B cell (primary cell): ENCODE data around the gene SIGLEC7. TPM values are rescaled to one million over a fixed set of nuclear protein-coding genes. Genes with fewer than 3 reads are reported as not detected.

Source experiments
- ATAC-seq: fragments of 200-7000 bp; cut with Tn5 transposase; one replicate; pipeline ENCODE4 v1.10.0; 2021; ENCODE audit warnings: low read depth, mild to moderate bottlenecking, moderate number of reproducible peaks, moderate library complexity
- CTCF ChIA-PET: fragments of 350-600 bp; sonication (Branson Sonifier 250); formaldehyde crosslinking; loops from one replicate; lab custom pipeline; 2021; ENCODE audit warnings: antibody characterized with exemption, inconsistent platforms; lab: Charles Lee
- POLR2A ChIA-PET: fragments of 350-600 bp; sonication (Branson Sonifier 250); formaldehyde crosslinking; loops from one replicate; lab custom pipeline; 2021; ENCODE audit warnings: antibody characterized with exemption; lab: Charles Lee
- DNase-seq: peaks from one replicate; pipeline ENCODE4 v3.0.0; 2013
- H2AFZ ChIP-seq: 2 replicates; pipeline ENCODE4 v1.6.1; 2012; ENCODE audit warnings: mild to moderate bottlenecking, low read depth, low read length; ENCODE audit not compliant: insufficient read depth, poor library complexity, severe bottlenecking
- H3K27ac ChIP-seq, 2 donors: 1 replicate in 1 of 2; 2 replicates in 1 of 2; pipeline ENCODE4 v1.5.1; 2012 to 2013; ENCODE audit warnings: low read length in 2 of 2, mild to moderate bottlenecking in 2 of 2, moderate library complexity in 1 of 2
- H3K27me3 ChIP-seq, 4 experiments: fragments of 200-600 bp in 1 of 4; sonication (generic) in 1 of 4; replicated peaks in 1 of 4; 1 replicate in 2 of 4; 2 replicates in 2 of 4; pipeline versions ENCODE4 v1.6.1 to v1.7.0; 2013 to 2016; ENCODE audit warnings: low read length in 3 of 4, mild to moderate bottlenecking in 2 of 4, mixed read lengths in 1 of 4, moderate library complexity in 1 of 4; ENCODE audit not compliant: insufficient read depth in 4 of 4, control insufficient read depth in 3 of 4; ENCODE audit errors: control extremely low read depth in 1 of 4
- H3K36me3 ChIP-seq, 2 experiments: replicated peaks in 1 of 2; 1 replicate in 1 of 2; 2 replicates in 1 of 2; pipeline versions ENCODE4 v1.6.1 to v1.7.1; 2013; ENCODE audit warnings: low read length in 1 of 2; ENCODE audit not compliant: insufficient read depth in 2 of 2, control insufficient read depth in 1 of 2; ENCODE audit errors: control extremely low read depth in 1 of 2, extremely low read depth in 1 of 2
- H3K4me1 ChIP-seq, 2 donors: fragments of 200-600 bp in 1 of 2; sonication (generic) in 1 of 2; 1 replicate in 1 of 2; 2 replicates in 1 of 2; pipeline versions ENCODE4 v1.5.1 to v1.6.1; 2013 to 2017; ENCODE audit warnings: low read length in 2 of 2; ENCODE audit not compliant: control insufficient read depth in 2 of 2, insufficient read depth in 2 of 2
- H3K4me2 ChIP-seq: replicated peaks from 2 replicates; pipeline ENCODE3; 2012; ENCODE audit warnings: mild to moderate bottlenecking, low read depth, low read length; ENCODE audit not compliant: poor library complexity, severe bottlenecking
- H3K4me3 ChIP-seq, 5 experiments: fragments of 200-600 bp in 1 of 5; sonication (generic) in 1 of 5; 1 replicate in 3 of 5; 2 replicates in 2 of 5; pipeline versions ENCODE4 v1.5.1 to v1.7.0; 2011 to 2016; ENCODE audit warnings: low read length in 4 of 5, mild to moderate bottlenecking in 4 of 5, low read depth in 2 of 5, control low read depth in 1 of 5, moderate library complexity in 1 of 5; ENCODE audit not compliant: insufficient read depth in 1 of 5; ENCODE audit errors: control extremely low read depth in 1 of 5, extremely low read depth in 1 of 5
- H3K79me2 ChIP-seq: fragments of 200-600 bp; sonication (generic); one replicate; pipeline ENCODE4 v1.6.0; 2016; ENCODE audit warnings: low read length; ENCODE audit not compliant: control insufficient read depth, insufficient read depth
- H3K9ac ChIP-seq: fragments of 200-600 bp; sonication (generic); 2 replicates; pipeline ENCODE4 v1.6.1; 2017; ENCODE audit warnings: mild to moderate bottlenecking, low read length, moderate library complexity
- H3K9me3 ChIP-seq, 3 donors: one replicate each; pipeline versions ENCODE4 v1.6.1 to v1.7.1; 2013; ENCODE audit warnings: low read length in 2 of 3; ENCODE audit not compliant: control insufficient read depth in 2 of 3, insufficient read depth in 1 of 3; ENCODE audit errors: control extremely low read depth in 1 of 3
- H4K20me1 ChIP-seq: 2 replicates; pipeline ENCODE4 v1.6.0; 2012; ENCODE audit warnings: mild to moderate bottlenecking, low read length; ENCODE audit not compliant: insufficient read depth, control insufficient read depth, poor library complexity, severe bottlenecking
- H3K27ac Mint-ChIP-seq: one replicate; pipeline ENCODE4 v1.8.0; 2021; ENCODE audit warnings: mixed read lengths
- H3K27me3 Mint-ChIP-seq: one replicate; pipeline ENCODE4 v1.8.0; 2021; ENCODE audit warnings: mixed read lengths
- H3K4me1 Mint-ChIP-seq: one replicate; pipeline ENCODE4 v1.8.0; 2021; ENCODE audit warnings: mixed read lengths
- H3K4me3 Mint-ChIP-seq: one replicate; pipeline ENCODE4 v1.8.0; 2021; ENCODE audit warnings: mixed read lengths
- H3K9me3 Mint-ChIP-seq: one replicate; pipeline ENCODE4 v1.8.0; 2022; ENCODE audit warnings: mixed read lengths; ENCODE audit not compliant: insufficient read depth
- EZH2 ChIP-seq: IDR thresholded peaks from 2 replicates; pipeline ENCODE4 v1.6.1; 2012; ENCODE audit warnings: borderline replicate concordance, low read depth, mild to moderate bottlenecking, moderate library complexity, low read length; ENCODE audit not compliant: insufficient read depth, poor library complexity, severe bottlenecking
- WGBS: methylation state at CpG from one replicate; pipeline ENCODE4 v1.1.5; 2013; ENCODE audit warnings: missing lambda C conversion rate; ENCODE audit not compliant: insufficient coverage; 5-methylcytosine and 5-hydroxymethylcytosine counted together
- intact Hi-C: fragments of 100-400 bp; cut with micrococcal nuclease; formaldehyde crosslinking; loops from one replicate; pipeline ENCODE4 v1.10.0; 2022
- polyA plus RNA-seq: library from polyadenylated mRNA; depleted of rRNA; stranded (reverse); fragments of >200 nt; gene quantifications from 2 replicates; pipeline ENCODE4 v1.2.3, GENCODE V29; 2012
- total RNA-seq, 2 donors: library from RNA; stranded (reverse); fragments of 120-200 nt in 1 of 2; gene quantifications; 1 replicate in 1 of 2; 2 replicates in 1 of 2; pipeline versions ENCODE4 v1.2.3 to v1.2.4, GENCODE V29; 2013 to 2022
- TF ChIP-seq, protein P1 (sequence below): fragments of 200-600 bp; IDR thresholded peaks from one replicate; pipeline ENCODE4 v1.8.0; 2022; ENCODE audit warnings: antibody characterized with exemption, mild to moderate bottlenecking

The SIGLEC7 gene
- total and polyA plus RNA-seq, 2 donors (not counting 1 experiment from before 2014, with no cell fraction given), result 0.52 TPM; not detected in 1

- Mint-ChIP-seq H3K27me3 (peaks cover 61% of the 10 kb centered on the region), H3K4me1 (peaks cover 26% of the 10 kb centered on the region), H3K4me3 (no peak overlapping the region), H3K27ac (no peak overlapping the region), H3K9me3 (no peaks in the 10 kb centered on the region)
- intact Hi-C loops, result no loop called here
- DNase-seq, result no peak
- CTCF ChIA-PET, result no interaction called here
- peaks cover 0 to 11% (median 0%) of the 10 kb centered on the region in 3 donors for H3K9me3 ChIP-seq
- H3K27ac ChIP-seq, result no peak overlapping the region
- H4K20me1 ChIP-seq, result no peaks in the 10 kb centered on the region
- H3K36me3 ChIP-seq, result no peaks in the 10 kb centered on the region
- H2AFZ ChIP-seq, result no peak overlapping the region
- no peak overlapping the region for H3K4me3 ChIP-seq
- H3K27me3 ChIP-seq, result peaks cover 0 to 33% (median 6%) of the 10 kb centered on the region in 4 experiments
- ATAC-seq, result no peak
- POLR2A ChIA-PET, result no interaction called here
- TF ChIP-seq, protein P1, sequence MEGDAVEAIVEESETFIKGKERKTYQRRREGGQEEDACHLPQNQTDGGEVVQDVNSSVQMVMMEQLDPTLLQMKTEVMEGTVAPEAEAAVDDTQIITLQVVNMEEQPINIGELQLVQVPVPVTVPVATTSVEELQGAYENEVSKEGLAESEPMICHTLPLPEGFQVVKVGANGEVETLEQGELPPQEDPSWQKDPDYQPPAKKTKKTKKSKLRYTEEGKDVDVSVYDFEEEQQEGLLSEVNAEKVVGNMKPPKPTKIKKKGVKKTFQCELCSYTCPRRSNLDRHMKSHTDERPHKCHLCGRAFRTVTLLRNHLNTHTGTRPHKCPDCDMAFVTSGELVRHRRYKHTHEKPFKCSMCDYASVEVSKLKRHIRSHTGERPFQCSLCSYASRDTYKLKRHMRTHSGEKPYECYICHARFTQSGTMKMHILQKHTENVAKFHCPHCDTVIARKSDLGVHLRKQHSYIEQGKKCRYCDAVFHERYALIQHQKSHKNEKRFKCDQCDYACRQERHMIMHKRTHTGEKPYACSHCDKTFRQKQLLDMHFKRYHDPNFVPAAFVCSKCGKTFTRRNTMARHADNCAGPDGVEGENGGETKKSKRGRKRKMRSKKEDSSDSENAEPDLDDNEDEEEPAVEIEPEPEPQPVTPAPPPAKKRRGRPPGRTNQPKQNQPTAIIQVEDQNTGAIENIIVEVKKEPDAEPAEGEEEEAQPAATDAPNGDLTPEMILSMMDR, result no peak
- no peak for TF ChIP-seq EZH2
- H3K4me1 ChIP-seq, result peaks cover 4 to 23% of the 10 kb centered on the region in 2 donors
- WGBS, result 47% methylated on average over 10 of the region's 12 CpGs
- H3K79me2 ChIP-seq, result no peaks in the 10 kb centered on the region
- no peak overlapping the region for H3K9ac ChIP-seq
- H3K4me2 ChIP-seq, result no peak overlapping the region
Measured at GRCh38 chr19:51136851-51137551, 5.1 kb upstream of the SIGLEC7 start.

DNA sequence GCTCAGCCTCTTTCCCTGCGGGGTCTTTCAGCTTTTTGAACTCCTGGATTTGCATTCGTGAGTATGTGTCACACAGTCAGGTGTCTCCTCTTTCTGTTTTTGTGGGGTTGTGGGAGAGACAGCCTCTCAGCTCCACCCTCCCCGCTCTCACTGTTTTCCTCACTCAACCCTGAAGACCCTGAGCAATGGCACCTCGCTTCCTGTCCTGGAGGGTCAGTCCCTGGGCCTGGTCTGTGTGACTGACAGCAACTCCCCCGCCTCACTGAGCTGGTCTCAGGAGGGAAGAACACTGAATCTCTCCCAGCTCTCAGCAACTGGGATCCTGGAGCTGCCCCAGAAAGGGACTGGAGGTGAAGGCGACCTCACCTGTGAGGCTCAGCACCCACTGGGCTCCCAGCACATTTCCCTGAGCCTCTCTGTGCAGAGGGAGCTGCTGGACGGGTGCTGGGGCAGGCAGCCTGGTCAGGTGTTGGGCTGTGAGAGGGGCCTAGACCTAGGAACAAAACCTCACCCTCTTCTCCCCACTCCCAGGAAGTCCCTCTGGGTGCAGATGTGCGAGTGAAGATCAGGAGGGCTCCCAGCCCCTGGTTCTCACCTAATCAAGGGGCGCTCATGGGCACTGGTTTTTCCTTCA is 4.2 kb upstream of the SIGLEC7 start:
- Histone ChIP-seq H3K79me2 (no peaks in the 10 kb centered on the region), H3K9me3 (peaks cover 0 to 7% (median 0%) of the 10 kb centered on the region in 3 donors), H3K4me3 (no peak overlapping the region), H3K4me2 (no peak overlapping the region), H2AFZ (no peak overlapping the region), H3K27me3 (peaks cover 0 to 31% (median 6%) of the 10 kb centered on the region in 4 experiments), H3K9ac (no peak overlapping the region), H3K4me1 (peaks cover 4 to 23% of the 10 kb centered on the region in 2 donors), H4K20me1 (no peaks in the 10 kb centered on the region), H3K27ac (no peak overlapping the region), H3K36me3 (no peaks in the 10 kb centered on the region)
- no peak overlapping the region for H3K4me3 Mint-ChIP-seq
- TF ChIP-seq, protein P1, result no peak
- no peak for TF ChIP-seq EZH2
- POLR2A ChIA-PET, result no interaction called here
- CTCF ChIA-PET, result no interaction called here
- H3K27ac Mint-ChIP-seq, result no peak overlapping the region
- H3K9me3 Mint-ChIP-seq, result no peaks in the 10 kb centered on the region
- peaks cover 57% of the 10 kb centered on the region for H3K27me3 Mint-ChIP-seq
- intact Hi-C loops, result no loop called here
- no peak for DNase-seq
- WGBS, result 94% methylated on average over 4 of the region's 9 CpGs
- peaks cover 23% of the 10 kb centered on the region for H3K4me1 Mint-ChIP-seq
- no peak for ATAC-seq
